ENCODE results near the gene SFXN3. TPM values are rescaled to one million over a fixed set of nuclear protein-coding genes. Genes with fewer than 3 reads are reported as not detected.

The SFXN3 gene
- total and polyA plus RNA-seq, 2 of the 13 experiments (the other 11 are each of a cell fraction or from before 2014, with no cell fraction given): 16.8 to 71.5 TPM

DNA sequence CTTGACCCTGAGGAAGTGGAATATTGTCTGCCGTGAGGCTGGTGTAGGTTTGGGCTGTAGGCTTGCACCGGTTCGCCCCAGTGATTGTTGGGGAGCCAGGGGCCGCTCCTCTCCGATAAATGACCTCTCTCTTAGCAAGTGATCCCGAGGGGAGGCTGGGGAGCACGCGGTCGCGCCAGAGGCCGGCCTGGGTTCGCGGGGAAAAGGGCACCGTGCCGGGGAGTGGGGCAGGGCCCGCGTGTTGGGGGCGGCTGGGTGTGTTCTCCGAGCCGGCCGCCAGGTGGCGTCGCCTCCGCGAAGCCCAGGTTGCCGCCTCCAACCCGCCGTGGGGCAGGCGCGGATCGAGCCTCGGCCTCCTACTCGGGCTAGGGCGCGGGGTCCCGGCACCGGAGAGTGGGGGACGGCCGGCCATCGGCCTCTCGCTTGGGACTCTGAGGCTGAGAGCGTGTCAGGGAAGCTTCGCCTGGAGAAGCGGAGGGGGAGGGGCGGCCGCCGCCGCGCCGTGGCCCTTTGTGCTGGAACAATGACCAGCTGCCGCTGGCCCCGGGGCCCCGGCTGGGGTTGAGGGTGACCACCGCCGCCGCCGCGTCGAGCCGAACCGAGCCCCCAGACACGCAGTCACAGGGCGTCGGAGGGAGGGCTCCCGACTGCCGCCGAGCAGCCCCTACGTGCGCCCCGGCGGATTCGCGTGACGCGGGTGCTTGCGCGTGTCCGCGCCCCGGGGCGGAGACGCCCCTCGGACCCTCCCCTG, 31.9 kb upstream of the SFXN3 start (continued):
- TF ChIP-seq PLRG1 (conservative IDR thresholded peaks at IDR 0.05) (no peak), ZNF143 (CRISPR knock-in tag; IDR thresholded peaks at IDR 0.05) (no peak), ZNF430 (CRISPR knock-in tag; IDR thresholded peaks at IDR 0.05) (peak; percentile 77), KDM5B (CRISPR knock-in tag; IDR thresholded peaks at IDR 0.05; ENCODE audit: borderline replicate concordance) (peak; percentile 90), HNRNPLL (IDR thresholded peaks at IDR 0.05; ENCODE audit: low read depth, low read length, poor library complexity, severe bottlenecking) (no peak), BRD4 (CRISPR knock-in tag; IDR thresholded peaks at IDR 0.05) (peak; percentile 35), CCAR2 (optimal IDR thresholded peaks at IDR 0.05; ENCODE audit: low read depth, low read length) (no peak), ZNF362 (CRISPR knock-in tag; IDR thresholded peaks at IDR 0.05; ENCODE audit: borderline replicate concordance) (0 out of 2 replicates have a peak, but pooled peaks have one; percentile 16), POLR2AphosphoS2 (IDR thresholded peaks at IDR 0.05; ENCODE audit: low read depth, low read length) (no peak), ZSCAN29 (CRISPR knock-in tag; conservative IDR thresholded peaks at IDR 0.05) (peak; percentile 88), TSC22D2 (CRISPR knock-in tag; IDR thresholded peaks at IDR 0.05; ENCODE audit: borderline replicate concordance) (no peak; the same call in 1 of the 2 replicates)
- TF ChIP-seq, protein P1, sequence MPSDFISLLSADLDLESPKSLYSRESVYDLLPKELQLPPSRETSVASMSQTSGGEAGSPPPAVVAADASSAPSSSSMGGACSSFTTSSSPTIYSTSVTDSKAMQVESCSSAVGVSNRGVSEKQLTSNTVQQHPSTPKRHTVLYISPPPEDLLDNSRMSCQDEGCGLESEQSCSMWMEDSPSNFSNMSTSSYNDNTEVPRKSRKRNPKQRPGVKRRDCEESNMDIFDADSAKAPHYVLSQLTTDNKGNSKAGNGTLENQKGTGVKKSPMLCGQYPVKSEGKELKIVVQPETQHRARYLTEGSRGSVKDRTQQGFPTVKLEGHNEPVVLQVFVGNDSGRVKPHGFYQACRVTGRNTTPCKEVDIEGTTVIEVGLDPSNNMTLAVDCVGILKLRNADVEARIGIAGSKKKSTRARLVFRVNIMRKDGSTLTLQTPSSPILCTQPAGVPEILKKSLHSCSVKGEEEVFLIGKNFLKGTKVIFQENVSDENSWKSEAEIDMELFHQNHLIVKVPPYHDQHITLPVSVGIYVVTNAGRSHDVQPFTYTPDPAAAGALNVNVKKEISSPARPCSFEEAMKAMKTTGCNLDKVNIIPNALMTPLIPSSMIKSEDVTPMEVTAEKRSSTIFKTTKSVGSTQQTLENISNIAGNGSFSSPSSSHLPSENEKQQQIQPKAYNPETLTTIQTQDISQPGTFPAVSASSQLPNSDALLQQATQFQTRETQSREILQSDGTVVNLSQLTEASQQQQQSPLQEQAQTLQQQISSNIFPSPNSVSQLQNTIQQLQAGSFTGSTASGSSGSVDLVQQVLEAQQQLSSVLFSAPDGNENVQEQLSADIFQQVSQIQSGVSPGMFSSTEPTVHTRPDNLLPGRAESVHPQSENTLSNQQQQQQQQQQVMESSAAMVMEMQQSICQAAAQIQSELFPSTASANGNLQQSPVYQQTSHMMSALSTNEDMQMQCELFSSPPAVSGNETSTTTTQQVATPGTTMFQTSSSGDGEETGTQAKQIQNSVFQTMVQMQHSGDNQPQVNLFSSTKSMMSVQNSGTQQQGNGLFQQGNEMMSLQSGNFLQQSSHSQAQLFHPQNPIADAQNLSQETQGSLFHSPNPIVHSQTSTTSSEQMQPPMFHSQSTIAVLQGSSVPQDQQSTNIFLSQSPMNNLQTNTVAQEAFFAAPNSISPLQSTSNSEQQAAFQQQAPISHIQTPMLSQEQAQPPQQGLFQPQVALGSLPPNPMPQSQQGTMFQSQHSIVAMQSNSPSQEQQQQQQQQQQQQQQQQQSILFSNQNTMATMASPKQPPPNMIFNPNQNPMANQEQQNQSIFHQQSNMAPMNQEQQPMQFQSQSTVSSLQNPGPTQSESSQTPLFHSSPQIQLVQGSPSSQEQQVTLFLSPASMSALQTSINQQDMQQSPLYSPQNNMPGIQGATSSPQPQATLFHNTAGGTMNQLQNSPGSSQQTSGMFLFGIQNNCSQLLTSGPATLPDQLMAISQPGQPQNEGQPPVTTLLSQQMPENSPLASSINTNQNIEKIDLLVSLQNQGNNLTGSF (CRISPR knock-in tag; IDR thresholded peaks at IDR 0.05): no peak
- TF ChIP-seq, protein P2, sequence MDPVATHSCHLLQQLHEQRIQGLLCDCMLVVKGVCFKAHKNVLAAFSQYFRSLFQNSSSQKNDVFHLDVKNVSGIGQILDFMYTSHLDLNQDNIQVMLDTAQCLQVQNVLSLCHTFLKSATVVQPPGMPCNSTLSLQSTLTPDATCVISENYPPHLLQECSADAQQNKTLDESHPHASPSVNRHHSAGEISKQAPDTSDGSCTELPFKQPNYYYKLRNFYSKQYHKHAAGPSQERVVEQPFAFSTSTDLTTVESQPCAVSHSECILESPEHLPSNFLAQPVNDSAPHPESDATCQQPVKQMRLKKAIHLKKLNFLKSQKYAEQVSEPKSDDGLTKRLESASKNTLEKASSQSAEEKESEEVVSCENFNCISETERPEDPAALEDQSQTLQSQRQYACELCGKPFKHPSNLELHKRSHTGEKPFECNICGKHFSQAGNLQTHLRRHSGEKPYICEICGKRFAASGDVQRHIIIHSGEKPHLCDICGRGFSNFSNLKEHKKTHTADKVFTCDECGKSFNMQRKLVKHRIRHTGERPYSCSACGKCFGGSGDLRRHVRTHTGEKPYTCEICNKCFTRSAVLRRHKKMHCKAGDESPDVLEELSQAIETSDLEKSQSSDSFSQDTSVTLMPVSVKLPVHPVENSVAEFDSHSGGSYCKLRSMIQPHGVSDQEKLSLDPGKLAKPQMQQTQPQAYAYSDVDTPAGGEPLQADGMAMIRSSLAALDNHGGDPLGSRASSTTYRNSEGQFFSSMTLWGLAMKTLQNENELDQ (CRISPR knock-in tag; IDR thresholded peaks at IDR 0.05; ENCODE audit: borderline replicate concordance): no peak
- TF ChIP-seq, protein P3, sequence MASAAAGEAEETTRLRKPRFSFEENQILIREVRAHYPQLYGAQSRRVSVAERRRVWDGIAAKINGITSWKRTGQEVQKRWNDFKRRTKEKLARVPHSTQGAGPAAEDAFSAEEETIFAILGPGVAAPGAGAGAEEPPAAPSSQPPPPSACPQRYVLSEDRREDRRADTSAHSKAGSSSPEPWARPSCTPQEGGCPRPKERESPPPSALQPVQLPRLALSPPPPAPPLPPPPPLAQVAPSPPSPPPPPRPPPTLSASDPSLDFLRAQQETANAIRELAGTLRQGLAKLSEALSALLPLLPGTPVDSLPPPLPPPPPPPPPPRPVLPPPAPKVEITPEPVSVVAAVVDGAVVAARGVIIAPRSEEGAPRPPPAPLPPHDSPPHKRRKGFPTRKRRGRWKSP (CRISPR knock-in tag; IDR thresholded peaks at IDR 0.05): no peak
- TF ChIP-seq, protein P4, sequence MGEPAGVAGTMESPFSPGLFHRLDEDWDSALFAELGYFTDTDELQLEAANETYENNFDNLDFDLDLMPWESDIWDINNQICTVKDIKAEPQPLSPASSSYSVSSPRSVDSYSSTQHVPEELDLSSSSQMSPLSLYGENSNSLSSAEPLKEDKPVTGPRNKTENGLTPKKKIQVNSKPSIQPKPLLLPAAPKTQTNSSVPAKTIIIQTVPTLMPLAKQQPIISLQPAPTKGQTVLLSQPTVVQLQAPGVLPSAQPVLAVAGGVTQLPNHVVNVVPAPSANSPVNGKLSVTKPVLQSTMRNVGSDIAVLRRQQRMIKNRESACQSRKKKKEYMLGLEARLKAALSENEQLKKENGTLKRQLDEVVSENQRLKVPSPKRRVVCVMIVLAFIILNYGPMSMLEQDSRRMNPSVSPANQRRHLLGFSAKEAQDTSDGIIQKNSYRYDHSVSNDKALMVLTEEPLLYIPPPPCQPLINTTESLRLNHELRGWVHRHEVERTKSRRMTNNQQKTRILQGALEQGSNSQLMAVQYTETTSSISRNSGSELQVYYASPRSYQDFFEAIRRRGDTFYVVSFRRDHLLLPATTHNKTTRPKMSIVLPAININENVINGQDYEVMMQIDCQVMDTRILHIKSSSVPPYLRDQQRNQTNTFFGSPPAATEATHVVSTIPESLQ (CRISPR knock-in tag; conservative IDR thresholded peaks at IDR 0.05): 0 out of 2 replicates have a peak, but pooled peaks have one; percentile 54
